ENCODE results near the gene PCBP3. TPM values are rescaled to one million over a fixed set of nuclear protein-coding genes. Genes with fewer than 3 reads are reported as not detected.

The PCBP3 gene
- total RNA-seq, 4 donors from 2014 or later = 0.77 to 8.6 (median 3.2) TPM; not detected in 1

GRCh38 chr21:45756029-45756428 is 112.5 kb downstream of the PCBP3 start:
- no peaks in the 10 kb centered on the region for H3K36me3 ChIP-seq
- intact Hi-C loops (cut with DNase I; ENCODE audit: low total_unique reads) = no loop called here
- TF ChIP-seq CTCF (IDR thresholded peaks at IDR 0.05) = no peak
- TF ChIP-seq POLR2A (IDR thresholded peaks at IDR 0.05) = no peak

GRCh38 chr21:45756669-45757068 is 113.1 kb downstream of the PCBP3 start:
- no peaks in the 10 kb centered on the region for H3K4me1 ChIP-seq

More at GRCh38 chr21:45756029-45756428, 112.5 kb downstream of the PCBP3 start:
- Histone ChIP-seq H3K9me3 (no peaks in the 10 kb centered on the region), H3K4me3 (no peak overlapping the region), H3K4me1 (no peaks in the 10 kb centered on the region), H3K27ac (no peak overlapping the region), H3K27me3 (no peaks in the 10 kb centered on the region)
- no peak for DNase-seq

GRCh38 chr21:45761704-45762103 is 118.2 kb downstream of the PCBP3 start:
- H3K27ac ChIP-seq = no peak overlapping the region
- H3K9me3 ChIP-seq = no peaks in the 10 kb centered on the region
- no peak for DNase-seq
- TF ChIP-seq CTCF (IDR thresholded peaks at IDR 0.05) = no peak
- no peak for TF ChIP-seq POLR2A (IDR thresholded peaks at IDR 0.05)
- intact Hi-C loops (cut with DNase I; ENCODE audit: low total_unique reads) = no loop called here
- no peak overlapping the region for H3K4me3 ChIP-seq
- H3K36me3 ChIP-seq = no peaks in the 10 kb centered on the region
- H3K4me1 ChIP-seq = no peaks in the 10 kb centered on the region
- no peaks in the 10 kb centered on the region for H3K27me3 ChIP-seq

More at GRCh38 chr21:45756669-45757068, 113.1 kb downstream of the PCBP3 start:
- Histone ChIP-seq H3K27me3 (no peaks in the 10 kb centered on the region), H3K9me3 (no peaks in the 10 kb centered on the region), H3K4me3 (no peak overlapping the region), H3K36me3 (no peaks in the 10 kb centered on the region), H3K27ac (no peak overlapping the region)
- TF ChIP-seq POLR2A (IDR thresholded peaks at IDR 0.05) = no peak
- TF ChIP-seq CTCF (IDR thresholded peaks at IDR 0.05) = no peak
- DNase-seq = no peak
- intact Hi-C loops (cut with DNase I; ENCODE audit: low total_unique reads) = no loop called here

- intact Hi-C loops (cut with DNase I; ENCODE audit: low total_unique reads) = no loop called here
- no peaks in the 10 kb centered on the region for H3K27me3 ChIP-seq
- DNase-seq = no peak
- no peaks in the 10 kb centered on the region for H3K4me1 ChIP-seq
- H3K9me3 ChIP-seq = no peaks in the 10 kb centered on the region
- TF ChIP-seq POLR2A (IDR thresholded peaks at IDR 0.05) = no peak
- TF ChIP-seq CTCF (IDR thresholded peaks at IDR 0.05) = no peak
- no peaks in the 10 kb centered on the region for H3K36me3 ChIP-seq
- H3K4me3 ChIP-seq = no peak overlapping the region
- H3K27ac ChIP-seq = no peak overlapping the region
Measured at GRCh38 chr21:45763074-45763473, 119.5 kb downstream of the PCBP3 start.

GRCh38 chr21:45763506-45763905 is 120.0 kb downstream of the PCBP3 start:
- intact Hi-C loops (cut with DNase I; ENCODE audit: low total_unique reads) = no loop called here
- H3K36me3 ChIP-seq = no peaks in the 10 kb centered on the region
- no peak overlapping the region for H3K4me3 ChIP-seq
- DNase-seq = no peak
- H3K4me1 ChIP-seq = no peaks in the 10 kb centered on the region
- TF ChIP-seq POLR2A (IDR thresholded peaks at IDR 0.05) (no peak), CTCF (IDR thresholded peaks at IDR 0.05) (no peak)
- no peaks in the 10 kb centered on the region for H3K27me3 ChIP-seq
- H3K9me3 ChIP-seq = no peaks in the 10 kb centered on the region
- H3K27ac ChIP-seq = no peak overlapping the region
